ENCODE results near the gene MRPL12.

- no peak for TF ChIP-seq EZH2phosphoT487 (IDR thresholded peaks at IDR 0.05; ENCODE audit: borderline replicate concordance)
- TF ChIP-seq EZH2 (IDR thresholded peaks at IDR 0.05), result no peak
- TF ChIP-seq CTCF (IDR thresholded peaks at IDR 0.05 in 2 of 3, conservative IDR thresholded peaks at IDR 0.05 in 1 of 3; ENCODE audit: borderline replicate concordance in 1 of 3, insufficient read depth in 1 of 3, low read depth in 2 of 3, low read length in 2 of 3), result no peak
- no peak for TF ChIP-seq YY1 (IDR thresholded peaks at IDR 0.05; ENCODE audit: extremely low read depth, insufficient replicate concordance, low read depth, low read length)
- TF ChIP-seq ZBTB33 (IDR thresholded peaks at IDR 0.05; ENCODE audit: extremely low read depth, insufficient replicate concordance, low read length), result no peak
Observed at GRCh38 chr17:81713556-81714411, 10.6 kb downstream of the MRPL12 start.

Measured in HCT116 (cell line).